K562 (cell line): Measurements from ENCODE around the gene THUMPD1. TPM values are rescaled to one million over a fixed set of nuclear protein-coding genes. Genes with fewer than 3 reads are reported as not detected.

Source experiments
- ATAC-seq: fragments of 200-7000 bp; cut with Tn5 transposase; 3 replicates; pipeline ENCODE4 v1.9.1; 2020; ENCODE audit warnings: moderate library complexity
- BruUV-seq: library from RNA; stranded (reverse); fragments of 400-500 nt; replicated peaks from 2 replicates; lab custom pipeline; 2021; lab: Mats Ljungman, UMichigan
- CTCF ChIA-PET: fragments of 300-600 bp; formaldehyde crosslinking; extraction: SDS; loops from one replicate; lab custom pipeline; 2021; ENCODE audit warnings: low intra/inter-chr PET ratio; lab: Yijun Ruan, JAX
- POLR2A ChIA-PET: fragments of 300-600, 350-650 bp; sonication (Branson Sonifier 250); formaldehyde crosslinking; extraction: SDS; loops from one replicate; lab custom pipeline; 2021; ENCODE audit warnings: antibody characterized with exemption, inconsistent platforms; lab: Yijun Ruan, JAX
- DNase-seq, 4 experiments: peaks; one replicate each; pipeline versions ENCODE4 v3.0.0 to v3.0.0-alpha.2; 2011 to 2018; ENCODE audit warnings: low spot score in 3 of 4, mixed read lengths in 3 of 4; ENCODE audit errors: extremely low read depth in 1 of 4
- FAIRE-seq: peaks from 2 replicates; lab custom pipeline; 2011; peaks lifted over from hg19 to GRCh38; lab: Jason Lieb, UNC
- H2AFZ ChIP-seq: 2 replicates; pipeline ENCODE4 v1.6.0; 2011; ENCODE audit warnings: low read depth, low read length, control low read depth, inconsistent platforms
- H3K27ac ChIP-seq: fragments of 200-600 bp; 3 replicates; pipeline ENCODE4 v1.8.0; 2011; ENCODE audit warnings: low read depth, mild to moderate bottlenecking, control low read depth, inconsistent platforms, low read length, moderate library complexity, mixed read lengths; ENCODE audit errors: extremely low read depth
- H3K27me3 ChIP-seq, 2 experiments: fragments of 300-600 bp in 1 of 2; 2 replicates in 1 of 2; 3 replicates in 1 of 2; pipeline versions ENCODE4 v1.6.0 to v1.8.0; 2011; ENCODE audit warnings: inconsistent platforms in 2 of 2, low read length in 2 of 2, mild to moderate bottlenecking in 1 of 2, mixed read lengths in 1 of 2, moderate library complexity in 1 of 2; ENCODE audit not compliant: control insufficient read depth in 2 of 2, insufficient read depth in 2 of 2
- H3K36me3 ChIP-seq: fragments of 300-600 bp; 3 replicates; pipeline ENCODE4 v1.8.0; 2011; ENCODE audit warnings: mild to moderate bottlenecking, low read length, inconsistent platforms; ENCODE audit not compliant: control insufficient read depth, insufficient read depth
- H3K4me1 ChIP-seq, 2 experiments: fragments of 200-600 bp in 1 of 2; replicated peaks in 1 of 2; 2 replicates in 1 of 2; 3 replicates in 1 of 2; pipeline versions ENCODE4 v1.5.1 to v1.8.0; 2011; ENCODE audit warnings: inconsistent platforms in 2 of 2, low read length in 2 of 2, mild to moderate bottlenecking in 1 of 2, mixed read lengths in 1 of 2, moderate library complexity in 1 of 2; ENCODE audit not compliant: control insufficient read depth in 2 of 2, insufficient read depth in 2 of 2
- H3K4me2 ChIP-seq: 2 replicates; pipeline ENCODE4 v1.6.1; 2011; ENCODE audit warnings: low read length, control low read depth, inconsistent platforms, mixed read lengths; ENCODE audit not compliant: insufficient read depth
- H3K4me3 ChIP-seq: fragments of 200-600 bp; sonication (generic), shearing (Covaris generic); 2 replicates; pipeline ENCODE4 v1.5.1; 2016; ENCODE audit warnings: control low read depth, inconsistent platforms
- H3K79me2 ChIP-seq: fragments of 200-600 bp; 3 replicates; pipeline ENCODE4 v1.8.0; 2011; ENCODE audit warnings: low read length, inconsistent platforms; ENCODE audit not compliant: control insufficient read depth, insufficient read depth
- H3K9ac ChIP-seq, 2 experiments: 2 replicates each; pipeline versions ENCODE4 v1.6.0 to v1.6.1; 2011; ENCODE audit warnings: low read depth in 2 of 2, low read length in 2 of 2, control low read depth in 1 of 2, inconsistent platforms in 1 of 2, mild to moderate bottlenecking in 1 of 2, mixed read lengths in 1 of 2; ENCODE audit not compliant: insufficient read depth in 1 of 2
- H3K9me1 ChIP-seq: one replicate; pipeline ENCODE4 v1.6.0; 2011; ENCODE audit warnings: inconsistent platforms, mild to moderate bottlenecking, low read length, moderate library complexity; ENCODE audit not compliant: control insufficient read depth, insufficient read depth
- H3K9me3 ChIP-seq: replicated peaks from 2 replicates; pipeline ENCODE4 v1.5.1; 2011; ENCODE audit warnings: low read depth, low read length, inconsistent platforms; ENCODE audit not compliant: control insufficient read depth, insufficient read depth
- H4K20me1 ChIP-seq: replicated peaks from 2 replicates; pipeline ENCODE4 v1.6.1; 2011; ENCODE audit warnings: low read length, inconsistent platforms, mixed read lengths; ENCODE audit not compliant: control insufficient read depth, insufficient read depth
- ASH1L ChIP-seq: fragments of 450-650 bp; IDR thresholded peaks from 2 replicates; pipeline ENCODE4 v1.6.1; 2018; ENCODE audit warnings: borderline replicate concordance, mild to moderate bottlenecking, low read depth; ENCODE audit not compliant: partially characterized antibody
- C11orf30 ChIP-seq: fragments of 450-650 bp; IDR thresholded peaks from 2 replicates; pipeline ENCODE4 v1.6.1; 2016; ENCODE audit warnings: low read depth, mild to moderate bottlenecking
- CEBPG ChIP-seq, 3 experiments: fragments of 200-800 bp in 1 of 3; sonication (Bioruptor generic) in 1 of 3; sonication (generic) in 1 of 3; formaldehyde crosslinking in 1 of 3; IDR thresholded peaks in 2 of 3; conservative IDR thresholded peaks in 1 of 3; 2 replicates each; pipeline versions ENCODE4 v1.6.1 to v1.8.0; 2016 to 2022; ENCODE audit warnings: missing compliant biosample characterization in 2 of 3, missing genetic modification characterization in 2 of 3, mild to moderate bottlenecking in 1 of 3, missing genetic modification reagents in 1 of 3
- CXXC5 ChIP-seq: fragments of 250-450 bp; sonication (Bioruptor Pico); IDR thresholded peaks from 2 replicates; pipeline ENCODE4 v1.8.0; 2022; ENCODE audit warnings: inconsistent platforms, mild to moderate bottlenecking, moderate library complexity
- DEAF1 ChIP-seq: fragments of 450-650 bp; formaldehyde crosslinking; IDR thresholded peaks from 2 replicates; pipeline ENCODE4 v1.4.0; 2020; ENCODE audit warnings: mild to moderate bottlenecking, moderate library complexity
- GABPB2 ChIP-seq: fragments of 250-450 bp; sonication (Bioruptor Pico); conservative IDR thresholded peaks from 2 replicates; pipeline ENCODE4 v1.5.1; 2021; ENCODE audit warnings: mild to moderate bottlenecking
- HMGN3 ChIP-seq: IDR thresholded peaks from 2 replicates; pipeline ENCODE4 v1.6.1; 2011; ENCODE audit warnings: borderline replicate concordance, low read depth, mild to moderate bottlenecking, mixed read lengths, low read length; ENCODE audit not compliant: insufficient read length; ENCODE audit errors: extremely low read depth
- POLR3A ChIP-seq: IDR thresholded peaks from 2 replicates; pipeline ENCODE4 v1.6.1; 2011; ENCODE audit warnings: borderline replicate concordance, mild to moderate bottlenecking, moderate library complexity; ENCODE audit not compliant: insufficient read length, insufficient read depth; ENCODE audit errors: extremely low read depth
- RBM14 ChIP-seq: fragments of 200-400 bp; formaldehyde crosslinking; IDR thresholded peaks from 2 replicates; pipeline ENCODE4 v1.6.1; 2018; ENCODE audit warnings: low read depth, mild to moderate bottlenecking, low read length, moderate library complexity, borderline replicate concordance; ENCODE audit not compliant: insufficient read depth
- TGIF2 ChIP-seq: sonication (generic); formaldehyde crosslinking; IDR thresholded peaks from 2 replicates; pipeline ENCODE4 v1.8.1; 2022; ENCODE audit warnings: mild to moderate bottlenecking, missing genetic modification reagents, moderate library complexity
- ZC3H4 ChIP-seq: sonication (generic); formaldehyde crosslinking; IDR thresholded peaks from 2 replicates; pipeline ENCODE4 v1.9.0; 2021; ENCODE audit warnings: missing genetic modification reagents, borderline replicate concordance
- ZKSCAN1 ChIP-seq: fragments of 150-350 bp; IDR thresholded peaks from 2 replicates; pipeline ENCODE4 v1.6.1; 2016; ENCODE audit warnings: low read depth, low read length
- ZNF324 ChIP-seq: fragments of 250-450 bp; sonication (Bioruptor Pico); IDR thresholded peaks from 2 replicates; pipeline ENCODE4 v1.4.0; 2020; ENCODE audit warnings: mild to moderate bottlenecking
- ZNF347 ChIP-seq: fragments of 450-650 bp; formaldehyde crosslinking; IDR thresholded peaks from 2 replicates; pipeline ENCODE4 v1.4.0; 2020; ENCODE audit warnings: low read depth, mild to moderate bottlenecking, moderate library complexity
- ZNF785 ChIP-seq: fragments of 250-450 bp; sonication (Bioruptor Pico); IDR thresholded peaks from 2 replicates; pipeline ENCODE4 v1.4.0; 2020; ENCODE audit warnings: mild to moderate bottlenecking
- WGBS: fragments of 100-300 bp; shearing (Covaris generic); methylation state at CpG from one replicate; pipeline ENCODE4 v1.1.6; 2016; ENCODE audit warnings: low coverage, mixed read lengths; ENCODE audit not compliant: insufficient coverage; ENCODE audit errors: missing lambda C conversion rate; 5-methylcytosine and 5-hydroxymethylcytosine counted together
- in situ Hi-C: fragments of 300-500 bp; cut with MboI; formaldehyde crosslinking; loops from 4 replicates; pipeline ENCODE4 v1.15.0; 2018; ENCODE audit warnings: inconsistent platforms, mixed read lengths
- intact Hi-C: fragments of 100-400 bp; cut with micrococcal nuclease; formaldehyde crosslinking; loops from 2 replicates; pipeline ENCODE4 v1.14.2; 2022
- polyA plus RNA-seq, 8 experiments: library from polyadenylated mRNA; depleted of rRNA in 4 of 8; stranded (reverse) in 5 of 8; unstranded in 3 of 8; fragments of >200 nt; fragmentation: Nextera tagmentation in 2 of 8; fragmentation: Illumina TruSeq in 1 of 8; extraction: Ambion mirVana in 2 of 8; extraction: Trizol in 1 of 8; gene quantifications; 2 replicates each; pipeline versions ENCODE4 v1.2.1 to v1.2.3, GENCODE V29; 2011 to 2014; ENCODE audit warnings: inconsistent platforms in 1 of 8, missing spikeins in 1 of 8
- total RNA-seq, 7 experiments: library from RNA; depleted of rRNA in 6 of 7; stranded (reverse); fragments of >200 nt in 6 of 7; fragmentation: Illumina TruSeq in 2 of 7; extraction: Trizol in 2 of 7; gene quantifications; 2 replicates each; pipeline versions ENCODE4 v1.2.1 to v1.2.3, GENCODE V29; 2011 to 2021; ENCODE audit warnings: low replicate concordance in 1 of 7
- TF ChIP-seq, protein P1 (sequence below), 2 experiments: IDR thresholded peaks in 1 of 2; conservative IDR thresholded peaks in 1 of 2; 2 replicates each; pipeline ENCODE4 v1.6.1; 2016; ENCODE audit warnings: low read depth in 2 of 2, mild to moderate bottlenecking in 1 of 2, missing compliant biosample characterization in 1 of 2, missing genetic modification characterization in 1 of 2, moderate library complexity in 1 of 2

The THUMPD1 gene
- total and polyA plus RNA-seq, 9 of the 15 experiments (the other 6 are each of a cell fraction or from before 2014, with no cell fraction given): 37.8 to 101 (median 56.8) TPM

DNA sequence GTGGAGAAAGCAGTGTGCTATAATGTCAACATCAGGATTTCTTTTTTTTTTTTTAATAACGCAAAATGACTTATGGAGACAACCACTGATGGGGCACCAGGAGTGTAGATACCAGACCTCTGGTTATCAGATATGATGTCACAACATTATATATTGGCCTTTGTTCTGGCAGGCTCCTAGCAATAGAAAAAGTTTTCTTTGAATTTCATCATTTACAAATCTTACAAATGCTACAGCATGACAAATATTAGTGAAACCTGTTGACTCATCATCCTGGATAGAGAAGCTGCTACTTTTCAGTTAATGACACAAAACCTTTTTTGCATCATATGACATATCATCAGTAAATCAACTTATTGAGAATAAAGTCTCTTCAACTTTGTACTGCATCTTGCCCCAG, 6.1 kb downstream of the THUMPD1 start (continued):
- TF ChIP-seq, protein P1, sequence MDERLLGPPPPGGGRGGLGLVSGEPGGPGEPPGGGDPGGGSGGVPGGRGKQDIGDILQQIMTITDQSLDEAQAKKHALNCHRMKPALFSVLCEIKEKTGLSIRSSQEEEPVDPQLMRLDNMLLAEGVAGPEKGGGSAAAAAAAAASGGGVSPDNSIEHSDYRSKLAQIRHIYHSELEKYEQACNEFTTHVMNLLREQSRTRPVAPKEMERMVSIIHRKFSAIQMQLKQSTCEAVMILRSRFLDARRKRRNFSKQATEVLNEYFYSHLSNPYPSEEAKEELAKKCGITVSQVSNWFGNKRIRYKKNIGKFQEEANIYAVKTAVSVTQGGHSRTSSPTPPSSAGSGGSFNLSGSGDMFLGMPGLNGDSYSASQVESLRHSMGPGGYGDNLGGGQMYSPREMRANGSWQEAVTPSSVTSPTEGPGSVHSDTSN (CRISPR knock-in tag; IDR thresholded peaks at IDR 0.05; ENCODE audit: low read depth): no peak
- TF ChIP-seq, protein P1 (tag; conservative IDR thresholded peaks at IDR 0.05; ENCODE audit: low read depth): peak; percentile 49
- peak; percentile 65; the same call in 1 of the 2 replicates for TF ChIP-seq C11orf30
- no peak for TF ChIP-seq TGIF2 (CRISPR knock-in tag)
- no peak for TF ChIP-seq POLR3A
- TF ChIP-seq CEBPG (CRISPR knock-in tag; IDR thresholded peaks at IDR 0.05): no peak
- TF ChIP-seq CEBPG (tag; conservative IDR thresholded peaks at IDR 0.05 in 1 of 2, IDR thresholded peaks at IDR 0.05 in 1 of 2): peak; percentile 53 to 96; a peak in 3 of 4 replicates

DNA sequence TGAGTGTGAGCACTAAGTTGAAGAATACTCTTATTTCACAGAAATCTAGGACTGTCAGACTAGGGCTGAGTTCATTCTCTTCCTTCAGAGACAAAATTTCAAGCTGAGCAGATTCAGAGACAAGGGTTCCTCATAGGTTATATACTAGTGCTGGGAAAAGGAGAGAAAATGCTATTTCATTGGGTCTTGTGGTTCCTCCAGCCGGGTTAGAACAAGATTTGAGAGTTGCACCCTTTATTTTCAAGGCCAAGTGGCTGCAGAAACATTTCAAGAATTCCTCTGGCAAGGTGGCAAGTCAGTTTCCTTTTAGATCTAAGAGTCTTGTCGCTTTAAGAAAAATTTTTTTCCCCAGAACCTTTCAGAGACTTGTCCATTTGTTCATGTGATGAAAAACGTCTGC, 6.8 kb downstream of the THUMPD1 start:
- Histone ChIP-seq H3K9ac (no peak overlapping the region), H3K9me3 (no peaks in the 10 kb centered on the region), H3K4me3 (no peak overlapping the region), H3K9me1 (no peaks in the 10 kb centered on the region), H4K20me1 (no peaks in the 10 kb centered on the region), H3K79me2 (peaks cover 30% of the 10 kb centered on the region), H3K4me2 (no peak overlapping the region), H2AFZ (no peak overlapping the region), H3K27ac (no peak overlapping the region), H3K4me1 (peaks cover 6 to 7% of the 10 kb centered on the region in 2 experiments; a peak in 4 of 5 replicates), H3K36me3 (peaks cover 60% of the 10 kb centered on the region), H3K27me3 (no peaks in the 10 kb centered on the region)
- intact Hi-C loops: no loop called here
- whole genome bisulfite sequencing: 50% methylated on average over 3 of the region's 3 CpGs
- BruUV-seq: no TSS peak
- ATAC-seq (peak; percentile 37; the same call in 2 of the 3 replicates), DNase-seq (no peak), FAIRE-seq (no peak)
- POLR2A ChIA-PET: no interaction called here
- in situ Hi-C loops: no loop called here
- CTCF ChIA-PET: interaction anchor here (0.6 to 0.7 kb wide), 2 partner anchors 44 to 166 kb away, joined by 3 to 4 read pairs; partner anchors contain the start of genes DCUN1D3 and LYRM1
- TF ChIP-seq RBM14 (no peak), ZC3H4 (CRISPR knock-in tag) (no peak), ZNF324 (CRISPR knock-in tag) (no peak), ZKSCAN1 (no peak), HMGN3 (no peak), GABPB2 (CRISPR knock-in tag) (no peak), DEAF1 (CRISPR knock-in tag) (no peak), ZNF347 (CRISPR knock-in tag) (no peak), ASH1L (no peak), ZNF785 (CRISPR knock-in tag) (no peak), CXXC5 (CRISPR knock-in tag) (no peak)
